A549 (cell line): Measurements from ENCODE around the gene OPA3. TPM values are rescaled to one million over a fixed set of nuclear protein-coding genes. Genes with fewer than 3 reads are reported as not detected.

Experiments used
- ATAC-seq, 2 experiments: fragments of 200-7000 bp in 1 of 2; fragments of >200 bp in 1 of 2; cut with Nextera tagmentation in 1 of 2; cut with Tn5 transposase in 1 of 2; 3 replicates each; pipeline versions ENCODE4 v1.8.0 to v1.9.1; 2018 to 2020; ENCODE audit warnings: mild to moderate bottlenecking in 1 of 2, moderate library complexity in 1 of 2
- CTCF ChIA-PET: fragments of 300-600 bp; sonication (Branson Sonifier 250); formaldehyde crosslinking; extraction: SDS; loops from one replicate; lab custom pipeline; 2021; ENCODE audit warnings: antibody characterized with exemption, inconsistent platforms; lab: Yijun Ruan, JAX
- POLR2A ChIA-PET: fragments of 350-600 bp; formaldehyde crosslinking; extraction: SDS; loops from one replicate; lab custom pipeline; 2021; ENCODE audit warnings: antibody characterized with exemption, inconsistent platforms; lab: Yijun Ruan, JAX
- DNase-seq, 2 experiments: peaks; one replicate each; pipeline versions ENCODE4 v3.0.0 to v3.0.0-alpha.2; 2011 to 2016; ENCODE audit warnings: low read depth in 1 of 2, low spot score in 1 of 2
- FAIRE-seq: peaks from 2 replicates; lab custom pipeline; 2011; peaks lifted over from hg19 to GRCh38; lab: Jason Lieb, UNC
- H3K27ac ChIP-seq, 2 experiments: fragments of >200 bp; sonication (Bioruptor Twin); formaldehyde crosslinking; 3 replicates each; pipeline ENCODE4 v1.5.1; 2016 to 2017
- H3K4me1 ChIP-seq: fragments of >200 bp; sonication (Bioruptor Twin); formaldehyde crosslinking; 3 replicates; pipeline ENCODE4 v1.6.1; 2016
- H3K4me2 ChIP-seq: fragments of >200 bp; sonication (Bioruptor Twin); formaldehyde crosslinking; 3 replicates; pipeline ENCODE4 v1.6.1; 2016
- H3K4me3 ChIP-seq: fragments of >200 bp; sonication (Bioruptor Twin); formaldehyde crosslinking; 3 replicates; pipeline ENCODE4 v1.5.1; 2016
- H3K9me3 ChIP-seq: fragments of >200 bp; sonication (Bioruptor Twin); formaldehyde crosslinking; 3 replicates; pipeline ENCODE4 v1.6.1; 2016
- CBX2 ChIP-seq: fragments of 200-600 bp; sonication (generic); IDR thresholded peaks from 2 replicates; pipeline ENCODE4 v1.6.1; 2016; ENCODE audit warnings: low read depth, mild to moderate bottlenecking, borderline replicate concordance
- CEBPB ChIP-seq, 2 experiments: fragments of >200 bp in 1 of 2; sonication (Bioruptor Twin) in 1 of 2; formaldehyde crosslinking in 1 of 2; IDR thresholded peaks; 2 replicates each; pipeline ENCODE4 v1.6.1; 2012 to 2016
- CHD2 ChIP-seq: fragments of 150-350 bp; IDR thresholded peaks from 2 replicates; pipeline ENCODE4 v1.6.1; 2014; ENCODE audit warnings: low read length; ENCODE audit not compliant: partially characterized antibody
- CHD4 ChIP-seq: fragments of 200-600 bp; sonication (generic); IDR thresholded peaks from 2 replicates; pipeline ENCODE4 v1.6.1; 2016; ENCODE audit warnings: antibody characterized with exemption, mild to moderate bottlenecking, borderline replicate concordance
- EHF ChIP-seq: fragments of 250-450 bp; sonication (Bioruptor Pico); IDR thresholded peaks from 2 replicates; pipeline ENCODE4 v1.5.0; 2020; ENCODE audit warnings: mild to moderate bottlenecking
- EHMT2 ChIP-seq: fragments of 200-600 bp; sonication (generic); IDR thresholded peaks from 2 replicates; pipeline ENCODE4 v1.6.1; 2016; ENCODE audit warnings: antibody characterized with exemption, low read depth, mild to moderate bottlenecking, moderate library complexity
- ESRRA ChIP-seq: fragments of 150-350 bp; IDR thresholded peaks from 2 replicates; pipeline ENCODE4 v1.6.1; 2014; ENCODE audit warnings: mild to moderate bottlenecking, low read length, borderline replicate concordance
- FOSL2 ChIP-seq, 2 experiments: fragments of 450-650 bp in 1 of 2; fragments of >200 bp in 1 of 2; sonication (Bioruptor Twin) in 1 of 2; formaldehyde crosslinking; IDR thresholded peaks; 2 replicates each; pipeline versions ENCODE4 v1.5.0 to v1.6.1; 2016 to 2020; ENCODE audit warnings: mild to moderate bottlenecking in 1 of 2, moderate library complexity in 1 of 2
- HDAC2 ChIP-seq: fragments of 200-600 bp; sonication (generic); IDR thresholded peaks from 2 replicates; pipeline ENCODE4 v1.6.1; 2016
- HMGXB4 ChIP-seq: fragments of 250-450 bp; sonication (Bioruptor Pico); IDR thresholded peaks from 2 replicates; pipeline ENCODE4 v1.5.0; 2021; ENCODE audit warnings: mild to moderate bottlenecking, moderate library complexity, borderline replicate concordance
- HOXB13 ChIP-seq: fragments of 250-450 bp; sonication (Bioruptor Pico); IDR thresholded peaks from 2 replicates; pipeline ENCODE4 v1.5.0; 2020; ENCODE audit warnings: low read depth, mild to moderate bottlenecking, moderate library complexity
- HOXB5 ChIP-seq: fragments of 250-450 bp; sonication (Bioruptor Pico); IDR thresholded peaks from 2 replicates; pipeline ENCODE4 v1.5.0; 2020; ENCODE audit warnings: mild to moderate bottlenecking, moderate library complexity
- JUN ChIP-seq, 2 experiments: fragments of >200 bp; sonication (Bioruptor Twin); formaldehyde crosslinking; IDR thresholded peaks; 2 replicates in 1 of 2; 3 replicates in 1 of 2; pipeline ENCODE4 v1.6.1; 2016 to 2017
- MAFK ChIP-seq: fragments of 450-650 bp; IDR thresholded peaks from 2 replicates; pipeline ENCODE4 v1.6.1; 2014; ENCODE audit not compliant: partially characterized antibody
- MAX ChIP-seq: IDR thresholded peaks from 2 replicates; pipeline ENCODE4 v1.6.1; 2012
- POLR2A ChIP-seq: IDR thresholded peaks from 2 replicates; pipeline ENCODE4 v1.6.1; 2012; ENCODE audit warnings: mild to moderate bottlenecking, low read length
- RARB ChIP-seq: fragments of 250-450 bp; sonication (Bioruptor Pico); IDR thresholded peaks from 2 replicates; pipeline ENCODE4 v1.8.0; 2021; ENCODE audit warnings: mild to moderate bottlenecking, moderate library complexity
- RNF2 ChIP-seq: fragments of 200-600 bp; sonication (generic); IDR thresholded peaks from 2 replicates; pipeline ENCODE4 v1.6.1; 2016; ENCODE audit warnings: low read depth, mild to moderate bottlenecking, antibody characterized with exemption, moderate library complexity, borderline replicate concordance
- SMC3 ChIP-seq: fragments of >200 bp; sonication (Bioruptor Twin); formaldehyde crosslinking; IDR thresholded peaks from 3 replicates; pipeline ENCODE4 v1.6.1; 2018; ENCODE audit warnings: inconsistent platforms
- USF2 ChIP-seq: fragments of 450-650 bp; IDR thresholded peaks from 2 replicates; pipeline ENCODE4 v1.6.1; 2014; ENCODE audit warnings: antibody characterized with exemption
- ZFP36 ChIP-seq: fragments of 450-650 bp; IDR thresholded peaks from 2 replicates; pipeline ENCODE4 v1.6.1; 2014; ENCODE audit warnings: borderline replicate concordance; ENCODE audit not compliant: partially characterized antibody
- WGBS: methylation state at CpG from one replicate; pipeline ENCODE4 v1.1.6; 2017; ENCODE audit errors: missing lambda C conversion rate; 5-methylcytosine and 5-hydroxymethylcytosine counted together
- polyA plus RNA-seq, 4 experiments: library from polyadenylated mRNA; depleted of rRNA in 3 of 4; stranded (reverse); fragments of >200 nt; fragmentation: RNase III in 1 of 4; extraction: RNeasy Plus Mini Kit Qiagen cat#74134 plus additional on column Dnase treatment in 1 of 4; gene quantifications; 2 replicates in 3 of 4; 3 replicates in 1 of 4; pipeline ENCODE4 v1.2.3, GENCODE V29; 2011 to 2017
- TF ChIP-seq, protein P1 (sequence below): IDR thresholded peaks from 2 replicates; pipeline ENCODE4 v1.6.1; 2012
- TF ChIP-seq, protein P2 (sequence below): fragments of >200 bp; sonication (Bioruptor Twin); formaldehyde crosslinking; IDR thresholded peaks from 3 replicates; pipeline ENCODE4 v1.6.1; 2016

The OPA3 gene
- polyA plus RNA-seq, 2 of the 4 experiments (the other 2 are of a cell fraction): 15.6 to 21.8 TPM

- H3K4me1 ChIP-seq: peaks cover 7% of the 10 kb centered on the region
- H3K4me2 ChIP-seq: no peak overlapping the region
- TF ChIP-seq, protein P1, sequence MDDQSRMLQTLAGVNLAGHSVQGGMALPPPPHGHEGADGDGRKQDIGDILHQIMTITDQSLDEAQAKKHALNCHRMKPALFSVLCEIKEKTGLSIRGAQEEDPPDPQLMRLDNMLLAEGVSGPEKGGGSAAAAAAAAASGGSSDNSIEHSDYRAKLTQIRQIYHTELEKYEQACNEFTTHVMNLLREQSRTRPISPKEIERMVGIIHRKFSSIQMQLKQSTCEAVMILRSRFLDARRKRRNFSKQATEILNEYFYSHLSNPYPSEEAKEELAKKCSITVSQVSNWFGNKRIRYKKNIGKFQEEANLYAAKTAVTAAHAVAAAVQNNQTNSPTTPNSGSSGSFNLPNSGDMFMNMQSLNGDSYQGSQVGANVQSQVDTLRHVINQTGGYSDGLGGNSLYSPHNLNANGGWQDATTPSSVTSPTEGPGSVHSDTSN: no peak
- no peak for TF ChIP-seq FOSL2 (IDR thresholded peaks at IDR 0.05)
- peak; percentile 46; the same call in 1 of the 2 replicates for TF ChIP-seq FOSL2 (CRISPR knock-in tag; IDR thresholded peaks at IDR 0.05)
- TF ChIP-seq, all 56 proteins: peak for 1
- Histone ChIP-seq H3K4me3 (no peak overlapping the region), H3K9me3 (no peaks in the 10 kb centered on the region), H3K27ac (no peak overlapping the region)
- no peak for ATAC-seq
- no peak for FAIRE-seq
- DNase-seq: no peak
- CTCF ChIA-PET: interaction anchor here (0.6 to 33.4 kb wide), 45 partner anchors 8 to 302 kb away, joined by 3 to 1883 read pairs (median 7); partner anchors contain the start of genes EML2, ERCC1, FBXO46 and FOSB
- 69% methylated on average over 13 of the region's 13 CpGs for WGBS
- POLR2A ChIA-PET: interaction anchor here (0.6 to 1.7 kb wide), 5 partner anchors 9 to 80 kb away, joined by 4 to 10 read pairs (median 6); partner anchors contain the start of genes FOSB and PPP1R13L
Measured at GRCh38 chr19:45484273-45484945, 100.2 kb downstream of the OPA3 start.

DNA sequence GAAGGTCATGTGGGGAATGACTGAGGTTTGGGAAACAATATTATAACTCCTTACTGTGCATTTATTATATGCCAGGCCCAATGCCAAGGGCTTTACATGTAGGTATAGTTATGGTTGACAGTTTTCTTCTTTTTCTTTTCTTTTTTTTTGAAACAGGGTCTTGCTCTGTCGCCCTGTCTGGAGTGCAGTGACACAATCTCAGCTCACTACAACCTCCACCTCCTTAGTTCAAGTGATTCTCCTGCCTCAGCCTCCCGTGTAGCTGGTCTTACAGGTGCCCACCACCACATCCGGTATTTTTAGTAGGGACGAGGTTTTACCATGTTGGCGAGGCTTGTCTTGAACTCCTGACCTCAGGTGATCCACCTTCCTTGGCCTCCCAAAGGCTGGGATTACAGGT lies 101.6 kb downstream of the OPA3 start:
- no peak for TF ChIP-seq SMC3
- peak in 1 of 2 experiments; percentile 14; a peak in 1 of 4 replicates for TF ChIP-seq CEBPB (IDR thresholded peaks at IDR 0.05)
- FAIRE-seq (no peak), DNase-seq (no peak), ATAC-seq (no peak)
- H3K4me3 ChIP-seq: no peak overlapping the region
- WGBS: 76% methylated on average over 5 of the region's 5 CpGs
- H3K4me1 ChIP-seq: peaks cover 12% of the 10 kb centered on the region
- no peak overlapping the region for H3K27ac ChIP-seq
- no peaks in the 10 kb centered on the region for H3K9me3 ChIP-seq
- no peak overlapping the region for H3K4me2 ChIP-seq
- ChIA-PET POLR2A (no interaction called here), CTCF (interaction anchor here (1.0 to 33.4 kb wide), 3 partner anchors 12 to 81 kb away, joined by 3 to 1883 read pairs (median 99); partner anchors contain the start of genes ERCC1 and PPP1R13L)

DNA sequence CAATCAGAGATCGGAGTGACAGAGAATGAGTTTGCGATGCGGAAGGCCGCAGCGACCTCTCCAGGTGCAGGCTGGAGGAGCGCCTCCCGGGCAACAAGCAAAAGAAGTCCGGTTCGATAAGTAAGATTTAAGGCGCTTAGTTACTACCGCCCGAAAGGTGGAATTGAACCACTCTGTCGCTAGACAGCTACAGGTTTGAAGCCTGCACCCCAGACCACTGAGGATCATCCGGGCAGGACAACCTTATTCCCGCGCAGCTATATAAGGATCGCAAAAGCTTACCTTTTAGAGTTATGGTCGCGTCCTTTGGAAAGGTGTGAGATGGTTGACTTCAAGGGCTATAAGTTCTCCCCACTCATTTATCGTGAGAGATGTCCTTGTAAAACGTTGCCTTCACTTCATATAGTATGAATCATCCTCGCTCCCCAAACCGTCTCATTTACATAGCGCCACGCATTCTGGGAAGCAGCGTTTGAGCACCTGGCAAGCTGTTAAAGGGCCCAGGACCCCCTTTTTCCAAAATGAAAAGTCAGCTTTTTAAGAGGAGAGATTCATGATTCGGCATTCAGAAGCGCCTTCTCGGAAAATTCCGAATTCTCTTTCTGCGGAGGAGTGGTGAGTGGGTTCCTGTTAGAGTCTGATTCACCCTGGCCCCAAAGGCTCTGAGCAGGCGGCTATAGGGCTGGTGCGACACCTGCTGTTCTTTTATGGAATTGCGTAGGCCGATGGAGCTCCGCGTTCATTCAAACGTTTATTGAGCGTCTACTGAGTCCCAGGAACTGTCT lies 106.0 kb downstream of the OPA3 start:
- 1% methylated on average over 39 of the region's 39 CpGs for WGBS
- DNase-seq (peak; percentile 89 to 99), FAIRE-seq (peak; percentile 100), ATAC-seq (peak; percentile 69 to 80)
- peaks cover 13% of the 10 kb centered on the region for H3K4me1 ChIP-seq
- H3K4me3 ChIP-seq: peak overlapping the region; percentile 42
- H3K4me2 ChIP-seq: peak overlapping the region; percentile 81
- H3K27ac ChIP-seq: peak overlapping the region; percentile 81 to 89
- ChIA-PET POLR2A (interaction anchor here (0.5 to 2.8 kb wide), 11 partner anchors 10 to 206 kb away, joined by 3 to 40 read pairs (median 6); partner anchors contain the start of genes FOSB and PPP1R13L), CTCF (interaction anchor here (0.7 to 33.4 kb wide), 49 partner anchors 10 to 584 kb away, joined by 3 to 1883 read pairs (median 4); partner anchors contain the start of genes ERCC1, FOSB, OPA3 and PPM1N)
- H3K9me3 ChIP-seq: no peaks in the 10 kb centered on the region
- TF ChIP-seq RNF2 (no peak), MAX (peak; percentile 67; the same call in 1 of the 2 replicates), CHD4 (no peak), MAFK (peak; percentile 89), HDAC2 (no peak), HMGXB4 (CRISPR knock-in tag) (peak; percentile 83; the same call in 1 of the 2 replicates), CHD2 (peak; percentile 27), RARB (CRISPR knock-in tag) (no peak; the same call in 1 of the 2 replicates), HOXB13 (CRISPR knock-in tag) (no peak), ZFP36 (peak; percentile 8), HOXB5 (CRISPR knock-in tag) (no peak), CBX2 (no peak), USF2 (no peak), EHF (CRISPR knock-in tag) (no peak), JUN (IDR thresholded peaks at IDR 0.05) (peak; percentile 11 to 72; a peak in 2 of 5 replicates), EHMT2 (no peak), POLR2A (no peak), ESRRA (no peak)
- TF ChIP-seq, protein P2, sequence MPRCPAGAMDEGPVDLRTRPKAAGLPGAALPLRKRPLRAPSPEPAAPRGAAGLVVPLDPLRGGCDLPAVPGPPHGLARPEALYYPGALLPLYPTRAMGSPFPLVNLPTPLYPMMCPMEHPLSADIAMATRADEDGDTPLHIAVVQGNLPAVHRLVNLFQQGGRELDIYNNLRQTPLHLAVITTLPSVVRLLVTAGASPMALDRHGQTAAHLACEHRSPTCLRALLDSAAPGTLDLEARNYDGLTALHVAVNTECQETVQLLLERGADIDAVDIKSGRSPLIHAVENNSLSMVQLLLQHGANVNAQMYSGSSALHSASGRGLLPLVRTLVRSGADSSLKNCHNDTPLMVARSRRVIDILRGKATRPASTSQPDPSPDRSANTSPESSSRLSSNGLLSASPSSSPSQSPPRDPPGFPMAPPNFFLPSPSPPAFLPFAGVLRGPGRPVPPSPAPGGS: no peak
- TF ChIP-seq, protein P1: peak; percentile 56
